GM10266 (cell line): ENCODE data around the gene JMJD7.

ENCODE experiments used
- DNase-seq: peaks from one replicate; pipeline ENCODE4 v3.0.0; 2012; ENCODE audit errors: extremely low spot score
- CTCF ChIP-seq: IDR thresholded peaks from 2 replicates; pipeline ENCODE4 v1.5.1; 2012; ENCODE audit warnings: mild to moderate bottlenecking, low read depth; ENCODE audit not compliant: control insufficient read depth, insufficient read depth; ENCODE audit errors: missing control alignments

JMJD7 gene

GRCh38 chr15:41879321-41879845, 51.5 kb downstream of the JMJD7 start:
- TF ChIP-seq CTCF: no peak
- no peak for DNase-seq

GRCh38 chr15:41880156-41880877, 52.4 kb downstream of the JMJD7 start:
- TF ChIP-seq CTCF: no peak
- DNase-seq: no peak

GRCh38 chr15:41881086-41881485, 53.2 kb downstream of the JMJD7 start:
- TF ChIP-seq CTCF: no peak
- DNase-seq: no peak

GRCh38 chr15:41881550-41881919, 53.6 kb downstream of the JMJD7 start:
- DNase-seq: no peak
- TF ChIP-seq CTCF: no peak

GRCh38 chr15:41881920-41882688, 54.2 kb downstream of the JMJD7 start:
- no peak for DNase-seq
- TF ChIP-seq CTCF: no peak

GRCh38 chr15:41882689-41883483, 55.0 kb downstream of the JMJD7 start:
- no peak for DNase-seq
- TF ChIP-seq CTCF: no peak

GRCh38 chr15:41883484-41883825, 55.6 kb downstream of the JMJD7 start:
- TF ChIP-seq CTCF: no peak
- no peak for DNase-seq
